ENCODE measurements around the gene RCVRN. TPM values are rescaled to one million over a fixed set of nuclear protein-coding genes. Genes with fewer than 3 reads are reported as not detected.

RCVRN gene
- total RNA-seq, 1 experiment from 2014 or later, result not detected

DNA sequence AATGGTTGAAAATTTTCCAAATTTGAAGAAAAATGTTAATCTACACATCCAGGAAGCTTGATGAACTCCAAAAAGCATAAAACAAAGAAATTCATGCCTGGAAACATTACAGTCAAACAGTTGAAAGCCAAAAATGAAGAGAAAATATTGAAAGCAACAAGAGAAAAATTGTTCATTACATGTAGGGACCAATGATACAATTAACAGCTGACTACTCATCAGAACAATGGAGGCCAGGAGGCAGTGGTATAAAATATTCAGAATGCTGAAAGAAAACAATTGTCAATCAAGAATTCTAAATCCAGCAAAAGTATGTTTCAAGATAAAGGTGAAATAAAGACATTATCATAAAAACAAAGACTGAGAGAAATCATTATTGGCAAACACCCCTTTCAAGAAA lies 21.6 kb downstream of the RCVRN start:
- TF ChIP-seq, protein P1, sequence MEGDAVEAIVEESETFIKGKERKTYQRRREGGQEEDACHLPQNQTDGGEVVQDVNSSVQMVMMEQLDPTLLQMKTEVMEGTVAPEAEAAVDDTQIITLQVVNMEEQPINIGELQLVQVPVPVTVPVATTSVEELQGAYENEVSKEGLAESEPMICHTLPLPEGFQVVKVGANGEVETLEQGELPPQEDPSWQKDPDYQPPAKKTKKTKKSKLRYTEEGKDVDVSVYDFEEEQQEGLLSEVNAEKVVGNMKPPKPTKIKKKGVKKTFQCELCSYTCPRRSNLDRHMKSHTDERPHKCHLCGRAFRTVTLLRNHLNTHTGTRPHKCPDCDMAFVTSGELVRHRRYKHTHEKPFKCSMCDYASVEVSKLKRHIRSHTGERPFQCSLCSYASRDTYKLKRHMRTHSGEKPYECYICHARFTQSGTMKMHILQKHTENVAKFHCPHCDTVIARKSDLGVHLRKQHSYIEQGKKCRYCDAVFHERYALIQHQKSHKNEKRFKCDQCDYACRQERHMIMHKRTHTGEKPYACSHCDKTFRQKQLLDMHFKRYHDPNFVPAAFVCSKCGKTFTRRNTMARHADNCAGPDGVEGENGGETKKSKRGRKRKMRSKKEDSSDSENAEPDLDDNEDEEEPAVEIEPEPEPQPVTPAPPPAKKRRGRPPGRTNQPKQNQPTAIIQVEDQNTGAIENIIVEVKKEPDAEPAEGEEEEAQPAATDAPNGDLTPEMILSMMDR (IDR thresholded peaks at IDR 0.05; ENCODE audit: unreplicated experiment), result no peak
- no TSS peak for BruUV-seq (replicated peaks)
- ChIA-PET POLR2A (interaction anchor here (0.7 kb wide), 1 partner anchor 238 kb away, joined by 3 read pairs; no protein-coding TSS in a partner anchor), CTCF (interaction anchor here (1.1 kb wide), 1 partner anchor 45 kb away, joined by 5 read pairs; no protein-coding TSS in a partner anchor)
- peaks cover 10% of the 10 kb centered on the region for H3K9me3 Mint-ChIP-seq (ENCODE audit: unreplicated experiment)
- peaks cover 4% of the 10 kb centered on the region for H3K4me1 Mint-ChIP-seq (ENCODE audit: insufficient read depth, unreplicated experiment)
- H3K4me3 Mint-ChIP-seq (ENCODE audit: unreplicated experiment), result no peak overlapping the region
- no peak overlapping the region for H3K27ac Mint-ChIP-seq (ENCODE audit: low read depth, unreplicated experiment)
- intact Hi-C loops (cut with micrococcal nuclease), result no loop called here
- H3K36me3 Mint-ChIP-seq (ENCODE audit: insufficient read depth, unreplicated experiment), result no peaks in the 10 kb centered on the region
- no peak for DNase-seq (ENCODE audit: unreplicated experiment)
- no peaks in the 10 kb centered on the region for H3K27me3 Mint-ChIP-seq (ENCODE audit: insufficient read depth, unreplicated experiment)

DNA sequence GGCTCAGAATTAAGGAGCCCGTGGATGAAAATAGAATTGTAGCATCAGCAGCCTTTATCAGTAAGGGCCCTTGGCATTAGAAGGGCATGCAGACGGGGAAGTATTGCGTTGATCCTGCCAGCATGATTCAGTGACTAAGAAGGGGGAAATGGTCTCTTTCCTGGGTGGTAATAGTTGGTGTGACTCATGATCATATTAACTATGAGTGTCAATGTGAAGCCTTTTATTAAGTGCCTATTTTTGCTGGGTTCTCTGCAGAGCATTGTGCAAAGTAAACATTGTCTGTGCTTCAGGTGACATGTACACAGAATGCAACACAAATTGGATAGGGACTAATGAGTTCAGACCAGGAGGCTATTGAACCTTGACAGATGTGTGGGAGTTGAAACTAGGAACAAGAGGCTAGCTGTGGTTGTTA lies 24.5 kb downstream of the RCVRN start:
- no TSS peak for BruUV-seq (replicated peaks)
- no peaks in the 10 kb centered on the region for H3K27me3 Mint-ChIP-seq (ENCODE audit: insufficient read depth, unreplicated experiment)
- TF ChIP-seq, protein P1 (IDR thresholded peaks at IDR 0.05; ENCODE audit: unreplicated experiment), result no peak
- peaks cover 4% of the 10 kb centered on the region for H3K4me1 Mint-ChIP-seq (ENCODE audit: insufficient read depth, unreplicated experiment)
- intact Hi-C loops (cut with micrococcal nuclease), result no loop called here
- CTCF ChIA-PET, result interaction anchor here (0.6 kb wide), 1 partner anchor 358 kb away, joined by 3 read pairs; no protein-coding TSS in a partner anchor
- POLR2A ChIA-PET, result no interaction called here
- H3K36me3 Mint-ChIP-seq (ENCODE audit: insufficient read depth, unreplicated experiment), result no peaks in the 10 kb centered on the region
- H3K27ac Mint-ChIP-seq (ENCODE audit: low read depth, unreplicated experiment), result no peak overlapping the region
- no peak overlapping the region for H3K4me3 Mint-ChIP-seq (ENCODE audit: unreplicated experiment)
- peak; percentile 80 for DNase-seq (ENCODE audit: unreplicated experiment)
- H3K9me3 Mint-ChIP-seq (ENCODE audit: unreplicated experiment), result peaks cover 10% of the 10 kb centered on the region

DNA sequence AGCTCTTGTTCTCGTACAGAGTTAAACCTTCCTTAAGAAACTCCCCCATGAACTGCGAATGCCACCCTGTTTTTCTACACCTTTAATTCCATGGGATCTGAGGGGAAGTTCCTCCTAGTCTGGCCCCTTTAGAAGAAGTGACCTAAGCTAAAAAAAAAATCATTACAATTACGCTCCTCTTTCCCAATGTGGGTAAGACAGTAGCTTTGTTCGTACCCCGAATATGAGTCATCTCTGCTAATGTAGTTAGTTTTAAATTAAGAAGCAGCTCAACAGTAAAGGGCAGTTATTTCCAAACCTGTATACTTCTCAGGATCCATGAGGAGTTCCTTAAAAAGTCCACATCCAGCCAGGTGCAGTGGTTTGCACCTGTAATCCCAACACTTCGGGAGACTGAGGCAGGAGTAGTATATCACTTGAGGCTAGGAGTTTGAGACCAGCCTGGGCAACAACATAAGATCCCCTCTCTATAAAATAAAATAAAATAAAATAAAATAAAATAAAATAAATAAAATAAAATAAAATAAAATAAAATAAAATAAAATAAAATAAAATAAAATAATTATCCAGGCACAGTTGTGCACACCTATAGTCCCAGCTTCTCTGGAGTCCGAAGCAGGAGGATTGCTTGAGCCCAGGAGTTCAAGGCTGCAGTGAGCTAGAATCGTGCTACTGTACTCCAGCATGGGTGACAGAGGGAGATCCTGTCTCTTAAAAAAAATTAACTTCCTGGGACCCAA lies 26.1 kb downstream of the RCVRN start:
- POLR2A ChIA-PET, result interaction anchor here (0.6 kb wide), 1 partner anchor 147 kb away, joined by 3 read pairs; no protein-coding TSS in a partner anchor
- TF ChIP-seq, protein P1 (IDR thresholded peaks at IDR 0.05; ENCODE audit: unreplicated experiment), result no peak
- CTCF ChIA-PET, result interaction anchor here (0.6 to 1.0 kb wide), 3 partner anchors 11 to 150 kb away, joined by 4 to 6 read pairs (median 5); no protein-coding TSS in a partner anchor
- no peak overlapping the region for H3K4me3 Mint-ChIP-seq (ENCODE audit: unreplicated experiment)
- DNase-seq (ENCODE audit: unreplicated experiment), result peak; percentile 45
- intact Hi-C loops (cut with micrococcal nuclease), result no loop called here
- no peaks in the 10 kb centered on the region for H3K27me3 Mint-ChIP-seq (ENCODE audit: insufficient read depth, unreplicated experiment)
- H3K9me3 Mint-ChIP-seq (ENCODE audit: unreplicated experiment), result peaks cover 10% of the 10 kb centered on the region
- BruUV-seq (replicated peaks), result no TSS peak
- no peaks in the 10 kb centered on the region for H3K36me3 Mint-ChIP-seq (ENCODE audit: insufficient read depth, unreplicated experiment)
- H3K4me1 Mint-ChIP-seq (ENCODE audit: insufficient read depth, unreplicated experiment), result peaks cover 4% of the 10 kb centered on the region
- H3K27ac Mint-ChIP-seq (ENCODE audit: low read depth, unreplicated experiment), result no peak overlapping the region

DNA sequence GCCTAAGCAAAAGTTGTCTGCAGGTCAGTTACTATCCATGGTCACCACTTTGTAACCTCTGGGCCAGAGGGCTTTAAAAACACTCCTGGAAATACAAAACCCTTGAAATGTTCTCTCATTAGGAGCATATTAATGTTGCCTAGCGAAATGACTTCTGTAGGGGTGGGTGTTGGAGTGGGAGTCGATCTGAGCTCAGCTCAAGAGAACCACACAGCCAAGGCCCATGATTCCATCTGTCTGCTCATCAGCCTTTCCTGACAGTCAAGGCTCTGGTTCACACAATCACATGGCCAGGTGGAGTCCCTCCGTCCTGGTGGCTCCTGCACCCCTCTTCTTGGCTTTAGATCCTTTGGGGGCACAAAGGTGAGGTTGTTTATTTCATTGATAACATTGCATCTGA lies 26.7 kb downstream of the RCVRN start:
- intact Hi-C loops (cut with micrococcal nuclease), result no loop called here
- H3K27ac Mint-ChIP-seq (ENCODE audit: low read depth, unreplicated experiment), result no peak overlapping the region
- H3K4me1 Mint-ChIP-seq (ENCODE audit: insufficient read depth, unreplicated experiment), result peaks cover 4% of the 10 kb centered on the region
- H3K9me3 Mint-ChIP-seq (ENCODE audit: unreplicated experiment), result peaks cover 6% of the 10 kb centered on the region
- ChIA-PET POLR2A (interaction anchor here (0.6 kb wide), 1 partner anchor 146 kb away, joined by 3 read pairs; no protein-coding TSS in a partner anchor), CTCF (interaction anchor here (0.6 to 1.0 kb wide), 4 partner anchors 11 to 769 kb away, joined by 3 to 6 read pairs (median 4); no protein-coding TSS in a partner anchor)
- no peak for DNase-seq (ENCODE audit: unreplicated experiment)
- TF ChIP-seq, protein P1 (IDR thresholded peaks at IDR 0.05; ENCODE audit: unreplicated experiment), result no peak
- no TSS peak for BruUV-seq (replicated peaks)
- H3K27me3 Mint-ChIP-seq (ENCODE audit: insufficient read depth, unreplicated experiment), result no peaks in the 10 kb centered on the region
- no peak overlapping the region for H3K4me3 Mint-ChIP-seq (ENCODE audit: unreplicated experiment)
- no peaks in the 10 kb centered on the region for H3K36me3 Mint-ChIP-seq (ENCODE audit: insufficient read depth, unreplicated experiment)
